ENCODE results near the gene AVL9. TPM values are rescaled to one million over a fixed set of nuclear protein-coding genes. Genes with fewer than 3 reads are reported as not detected.
"Not testable (repeated sequence)": the region's sequence is repeated elsewhere in the genome, so short reads cannot be mapped to it uniquely, and the experiment has no call there.

The AVL9 gene
- 10 to 100 TPM; 38.7 to 40.8 TPM for total RNA-seq

DNA sequence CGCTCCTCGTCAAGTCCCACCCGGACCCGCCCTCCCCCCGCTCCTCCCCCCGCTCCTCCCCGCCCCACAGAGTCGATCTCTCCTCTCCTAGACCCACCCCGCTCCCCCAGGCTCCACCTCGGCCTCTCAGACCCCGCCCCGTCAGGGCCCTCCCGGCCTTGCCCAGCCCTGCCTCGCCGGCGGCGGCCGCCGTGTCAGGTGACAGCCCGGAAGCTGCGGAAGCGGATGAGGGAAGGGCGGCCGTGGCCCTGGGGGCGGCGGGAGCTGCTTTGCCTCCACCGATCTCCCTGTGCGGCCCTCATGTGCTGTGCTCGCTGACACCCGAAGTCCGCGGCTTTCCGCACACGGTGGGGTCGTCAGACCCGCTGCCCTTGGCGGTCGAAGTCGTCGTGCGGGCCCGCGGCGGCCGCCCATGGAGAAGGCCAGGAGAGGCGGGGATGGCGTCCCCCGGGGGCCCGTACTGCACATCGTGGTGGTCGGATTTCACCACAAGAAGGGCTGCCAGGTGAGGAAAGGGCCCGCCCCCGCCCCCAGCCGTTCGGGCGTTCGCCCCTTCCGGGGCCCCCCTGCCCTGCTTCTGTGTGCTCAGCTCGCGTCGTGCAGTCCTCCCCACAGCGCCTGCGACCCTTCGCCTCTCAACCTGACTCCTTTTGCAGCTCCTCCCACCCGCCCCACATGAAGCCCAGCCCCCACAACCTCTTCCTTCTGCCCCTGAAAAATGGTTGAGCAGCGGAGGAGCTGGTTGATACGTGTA, at the start of gene AVL9:
Gene AVL9, plus strand, starts transcription at position 192 of the 754 bp plus-strand sequence. Its CDS starts 221 bp downstream, at position 413.
- CTCF ChIA-PET = interaction anchor here (0.6 to 1.5 kb wide), 5 partner anchors 11 to 166 kb away, joined by 3 to 4 read pairs (median 3); no protein-coding TSS in a partner anchor
- peaks cover 31% of the 10 kb centered on the region for H3K36me3 Mint-ChIP-seq (ENCODE audit: low read depth)
- no peaks in the 10 kb centered on the region for H3K9me3 Mint-ChIP-seq
- peaks cover 45% of the 10 kb centered on the region for H3K4me1 Mint-ChIP-seq
- DNase-seq = peak; percentile 99
- no peaks in the 10 kb centered on the region for H3K27me3 Mint-ChIP-seq
- POLR2A ChIA-PET = interaction anchor here (0.7 to 2.5 kb wide), 15 partner anchors 9 to 567 kb away, joined by 3 to 17 read pairs (median 4); partner anchors contain the start of genes KBTBD2 and NT5C3A
- H3K27ac Mint-ChIP-seq = peak within 1 kb of the TSS; percentile 96
- H3K4me3 Mint-ChIP-seq = peak within 1 kb of the TSS; percentile 88

DNA sequence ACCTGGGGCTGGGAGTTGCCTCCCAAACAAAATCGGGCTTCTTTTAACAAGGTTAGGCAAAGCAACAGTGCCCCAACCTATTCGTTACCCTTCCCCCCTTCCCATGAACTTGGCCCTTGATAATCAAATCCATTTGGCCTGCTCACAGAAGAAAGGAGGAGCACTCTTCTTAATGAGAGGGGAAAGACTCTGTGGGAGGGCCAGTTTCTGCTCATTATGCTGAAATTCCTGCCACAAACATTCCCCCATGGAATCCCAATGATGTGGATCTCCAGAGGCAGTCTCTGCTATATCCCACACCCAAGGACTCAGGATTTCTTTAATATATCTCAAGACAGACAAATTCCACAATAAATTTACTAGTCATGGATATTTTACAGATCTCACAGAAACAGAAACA, 48.1 kb upstream of the AVL9 start:
- Mint-ChIP-seq H3K4me3 (no peak overlapping the region), H3K27ac (no peak overlapping the region), H3K9me3 (no peaks in the 10 kb centered on the region), H3K4me1 (no peaks in the 10 kb centered on the region), H3K27me3 (no peaks in the 10 kb centered on the region), H3K36me3 (ENCODE audit: low read depth) (no peaks in the 10 kb centered on the region)
- POLR2A ChIA-PET = no interaction called here
- CTCF ChIA-PET = no interaction called here
- no peak for DNase-seq

DNA sequence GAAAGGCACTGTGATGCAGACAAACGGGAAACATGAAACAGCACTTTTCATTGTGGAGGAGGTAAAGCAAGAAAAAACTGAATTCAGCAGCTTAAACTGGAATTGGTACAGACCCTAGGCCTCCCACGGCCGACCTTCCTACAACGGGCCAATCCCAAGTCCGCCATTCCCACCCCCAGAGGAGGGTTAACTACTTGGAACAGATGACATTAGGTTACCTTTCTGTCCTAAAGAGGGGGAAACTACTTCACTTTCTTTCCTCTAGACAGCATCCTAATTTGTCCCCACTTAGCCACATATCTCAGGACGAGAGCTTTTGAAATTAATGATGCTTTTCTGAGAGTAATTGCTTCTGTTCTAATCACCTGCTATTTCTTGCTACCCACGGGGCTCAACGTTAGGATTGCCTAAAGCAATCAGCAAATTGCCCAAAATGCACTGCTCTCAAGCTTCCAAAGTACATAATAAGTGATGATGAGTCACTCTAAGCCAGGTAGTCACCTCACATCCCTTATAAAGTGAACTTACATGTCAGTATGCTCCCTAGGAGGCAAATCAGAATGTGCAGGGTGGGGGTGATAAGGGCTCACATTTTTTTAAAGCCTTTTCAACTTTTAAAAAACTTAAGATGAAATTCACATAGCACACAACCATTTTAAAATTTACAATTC, 41.8 kb upstream of the AVL9 start:
- ChIA-PET POLR2A (no interaction called here), CTCF (no interaction called here)
- Mint-ChIP-seq H3K27me3 (peaks cover 5% of the 10 kb centered on the region), H3K4me1 (no peaks in the 10 kb centered on the region), H3K36me3 (ENCODE audit: low read depth) (no peaks in the 10 kb centered on the region), H3K9me3 (no peaks in the 10 kb centered on the region), H3K4me3 (no peak overlapping the region), H3K27ac (no peak overlapping the region)
- DNase-seq = no peak

DNA sequence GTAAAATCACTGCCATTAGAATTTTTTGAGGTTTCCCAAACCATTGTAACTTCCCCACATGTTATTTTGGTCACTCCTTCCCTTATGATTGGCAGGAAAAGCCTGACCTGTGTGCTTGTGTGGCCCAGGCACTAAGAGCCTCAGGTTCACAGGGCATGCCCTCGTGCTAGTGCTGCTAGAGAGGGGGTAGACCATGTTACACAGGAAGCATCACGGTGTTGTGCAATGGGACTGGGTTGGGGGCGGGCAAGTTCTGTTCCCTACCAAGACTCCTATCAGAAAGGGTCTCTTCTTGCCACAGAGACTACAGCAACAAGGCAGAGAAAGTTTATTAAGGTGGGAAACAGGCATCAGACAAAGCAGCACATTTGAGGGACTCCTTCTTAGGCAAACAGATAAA, 37.3 kb upstream of the AVL9 start:
- no peak for DNase-seq

DNA sequence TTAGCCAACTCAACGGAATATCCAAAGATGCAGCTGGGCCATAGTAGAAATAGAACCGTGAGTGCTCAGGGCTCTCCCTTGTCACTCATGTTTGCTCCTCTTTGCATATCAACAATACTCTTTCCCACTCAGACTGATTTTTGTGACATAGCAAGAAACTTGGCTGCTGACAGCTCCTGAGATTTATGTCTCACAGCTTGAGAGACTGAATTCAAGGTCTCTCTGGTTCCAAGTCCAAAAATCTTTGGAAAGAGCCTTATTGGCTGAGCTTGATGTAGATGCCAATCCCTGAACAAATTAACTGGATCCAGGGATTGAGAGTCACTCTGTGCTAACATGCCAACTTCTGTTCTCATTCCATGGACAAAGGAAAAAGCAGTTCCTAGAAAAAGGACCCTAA, 35.5 kb upstream of the AVL9 start:
- POLR2A ChIA-PET = no interaction called here
- Mint-ChIP-seq H3K9me3 (no peaks in the 10 kb centered on the region), H3K36me3 (ENCODE audit: low read depth) (no peaks in the 10 kb centered on the region), H3K4me3 (no peak overlapping the region), H3K27me3 (peaks cover 2% of the 10 kb centered on the region), H3K27ac (no peak overlapping the region), H3K4me1 (no peaks in the 10 kb centered on the region)
- no peak for DNase-seq
- CTCF ChIA-PET = no interaction called here

More for the DNA sequence above, 37.3 kb upstream of the AVL9 start:
- H3K4me3 Mint-ChIP-seq = no peak overlapping the region
- H3K4me1 Mint-ChIP-seq = no peaks in the 10 kb centered on the region
- CTCF ChIA-PET = no interaction called here
- H3K27me3 Mint-ChIP-seq = peaks cover 6% of the 10 kb centered on the region
- no peak overlapping the region for H3K27ac Mint-ChIP-seq
- H3K36me3 Mint-ChIP-seq (ENCODE audit: low read depth) = no peaks in the 10 kb centered on the region
- POLR2A ChIA-PET = no interaction called here
- H3K9me3 Mint-ChIP-seq = no peaks in the 10 kb centered on the region

DNA sequence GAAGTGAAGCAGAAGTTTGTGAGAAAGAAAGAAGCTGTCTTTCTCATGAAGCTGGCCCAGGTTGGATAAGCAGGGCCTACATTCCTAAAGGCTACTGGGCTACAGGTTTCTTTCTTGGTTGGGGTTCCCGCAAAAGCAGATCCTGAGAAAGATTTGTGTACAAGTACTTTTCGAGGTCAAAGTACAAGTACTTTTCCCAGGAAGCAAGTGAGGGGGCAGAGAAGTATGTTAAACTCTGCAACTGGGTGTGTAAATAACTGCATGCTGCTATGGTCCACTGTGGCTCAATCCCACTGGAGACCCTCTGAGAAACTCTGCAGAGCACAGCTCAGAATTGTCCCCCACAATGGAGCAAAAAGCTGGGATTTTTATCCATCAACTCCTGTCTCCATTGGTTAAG, 33.8 kb upstream of the AVL9 start:
- H3K4me1 Mint-ChIP-seq = no peaks in the 10 kb centered on the region
- H3K4me3 Mint-ChIP-seq = no peak overlapping the region
- H3K27me3 Mint-ChIP-seq = peaks cover 2% of the 10 kb centered on the region
- H3K36me3 Mint-ChIP-seq (ENCODE audit: low read depth) = no peaks in the 10 kb centered on the region
- POLR2A ChIA-PET = no interaction called here
- CTCF ChIA-PET = interaction anchor here (1.2 kb wide), 1 partner anchor 18 kb away, joined by 3 read pairs; no protein-coding TSS in a partner anchor
- H3K9me3 Mint-ChIP-seq = no peaks in the 10 kb centered on the region
- DNase-seq = no peak
- H3K27ac Mint-ChIP-seq = no peak overlapping the region

DNA sequence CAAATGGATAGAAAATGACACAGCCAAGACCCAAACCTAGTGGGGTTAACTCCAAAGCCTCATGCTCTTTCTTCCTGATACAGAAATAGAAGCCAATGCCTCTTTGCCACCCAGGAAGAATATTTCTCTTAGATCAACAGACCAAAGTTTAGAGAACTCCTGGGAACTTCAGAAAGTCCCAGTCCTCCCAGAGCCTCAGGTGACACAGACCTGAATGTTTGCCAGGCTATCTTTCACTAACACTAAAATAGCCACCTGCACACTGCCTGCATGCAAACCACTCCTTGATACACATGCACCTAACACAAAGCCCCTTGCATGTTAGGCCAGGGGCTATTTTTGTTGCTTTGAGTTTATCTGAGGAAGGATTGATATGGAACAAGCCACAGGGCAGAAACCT, 32.8 kb upstream of the AVL9 start:
- DNase-seq = no peak
- H3K36me3 Mint-ChIP-seq (ENCODE audit: low read depth) = no peaks in the 10 kb centered on the region
- no peaks in the 10 kb centered on the region for H3K4me1 Mint-ChIP-seq
- POLR2A ChIA-PET = no interaction called here
- H3K27ac Mint-ChIP-seq = no peak overlapping the region
- CTCF ChIA-PET = no interaction called here
- no peaks in the 10 kb centered on the region for H3K9me3 Mint-ChIP-seq
- H3K4me3 Mint-ChIP-seq = no peak overlapping the region
- H3K27me3 Mint-ChIP-seq = peaks cover 2% of the 10 kb centered on the region

DNA sequence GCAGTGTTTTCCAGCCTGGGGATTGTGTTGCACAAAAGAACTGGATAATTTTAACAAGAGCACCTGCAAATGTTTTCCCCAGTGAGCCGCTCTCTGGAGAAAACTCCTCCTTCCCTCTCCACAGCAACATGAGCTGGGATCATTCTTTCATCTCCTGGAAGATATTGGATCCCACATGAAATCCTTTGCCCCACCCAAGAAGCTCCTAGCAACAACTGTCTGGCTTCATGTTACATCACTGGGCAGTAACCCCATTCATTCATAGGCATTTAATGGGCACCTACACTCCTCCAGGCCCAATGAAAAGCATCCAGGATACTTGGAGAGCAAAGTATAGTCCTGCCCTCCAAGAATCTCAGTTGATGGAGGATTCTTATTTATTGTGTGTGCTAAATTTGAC, 32.3 kb upstream of the AVL9 start:
- Mint-ChIP-seq H3K27me3 (peaks cover 2% of the 10 kb centered on the region), H3K9me3 (no peaks in the 10 kb centered on the region), H3K27ac (no peak overlapping the region), H3K4me3 (no peak overlapping the region), H3K36me3 (ENCODE audit: low read depth) (no peaks in the 10 kb centered on the region), H3K4me1 (no peaks in the 10 kb centered on the region)
- no peak for DNase-seq
- ChIA-PET POLR2A (no interaction called here), CTCF (no interaction called here)

DNA sequence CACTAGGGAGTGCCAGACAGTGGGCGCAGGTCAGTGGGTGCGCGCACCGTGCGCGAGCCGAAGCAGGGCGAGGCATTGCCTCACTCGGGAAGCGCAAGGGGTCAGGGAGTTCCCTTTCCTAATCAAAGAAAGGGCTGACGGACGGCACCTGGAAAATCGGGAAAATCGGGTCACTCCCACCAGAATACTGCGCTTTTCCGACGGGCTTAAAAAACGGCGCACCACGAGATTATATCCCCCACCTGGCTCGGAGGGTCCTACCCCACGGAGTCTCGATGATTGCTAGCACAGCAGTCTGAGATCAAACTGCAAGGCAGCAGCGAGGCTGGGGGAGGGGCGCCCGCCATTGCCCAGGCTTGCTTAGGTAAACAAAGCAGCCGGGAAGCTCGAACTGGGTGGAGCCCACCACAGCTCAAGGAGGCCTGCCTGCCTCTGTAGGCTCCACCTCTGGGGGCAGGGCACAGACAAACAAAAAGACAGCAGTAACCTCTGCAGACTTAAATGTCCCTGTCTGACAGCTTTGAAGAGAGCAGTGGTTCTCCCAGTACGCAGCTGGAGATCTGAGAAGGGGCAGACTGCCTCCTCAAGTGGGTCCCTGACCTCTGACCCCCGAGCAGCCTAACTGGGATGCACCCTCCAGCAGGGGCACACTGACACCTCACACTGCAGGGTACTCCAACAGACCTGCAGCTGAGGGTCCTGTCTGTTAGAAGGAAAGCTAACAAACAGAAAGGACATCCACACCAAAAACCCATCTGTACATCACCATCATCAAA, 30.5 kb upstream of the AVL9 start:
- H3K27ac Mint-ChIP-seq; H3K4me1 Mint-ChIP-seq; H3K36me3 Mint-ChIP-seq (ENCODE audit: low read depth); H3K4me3 Mint-ChIP-seq; CTCF ChIA-PET; H3K27me3 Mint-ChIP-seq; DNase-seq; POLR2A ChIA-PET; H3K9me3 Mint-ChIP-seq: not testable (repeated sequence)

DNA sequence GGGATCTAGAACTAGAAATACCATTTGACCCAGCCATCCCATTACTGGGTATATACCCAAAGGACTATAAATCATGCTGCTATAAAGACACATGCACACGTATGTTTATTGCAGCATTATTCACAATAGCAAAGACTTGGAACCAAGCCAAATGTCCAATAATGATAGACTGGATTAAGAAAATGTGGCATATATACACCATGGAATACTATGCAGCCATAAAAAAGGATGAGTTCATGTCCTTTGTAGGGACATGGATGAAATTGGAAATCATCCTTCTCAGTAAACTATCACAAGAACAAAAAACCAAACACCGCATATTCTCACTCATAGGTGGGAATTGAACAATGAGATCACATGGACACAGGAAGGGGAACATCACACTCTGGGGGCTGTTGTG, 25.3 kb upstream of the AVL9 start:
- H3K27me3 Mint-ChIP-seq; POLR2A ChIA-PET; H3K27ac Mint-ChIP-seq; H3K4me1 Mint-ChIP-seq; H3K36me3 Mint-ChIP-seq (ENCODE audit: low read depth); H3K4me3 Mint-ChIP-seq; CTCF ChIA-PET; DNase-seq; H3K9me3 Mint-ChIP-seq: not testable (repeated sequence)

DNA sequence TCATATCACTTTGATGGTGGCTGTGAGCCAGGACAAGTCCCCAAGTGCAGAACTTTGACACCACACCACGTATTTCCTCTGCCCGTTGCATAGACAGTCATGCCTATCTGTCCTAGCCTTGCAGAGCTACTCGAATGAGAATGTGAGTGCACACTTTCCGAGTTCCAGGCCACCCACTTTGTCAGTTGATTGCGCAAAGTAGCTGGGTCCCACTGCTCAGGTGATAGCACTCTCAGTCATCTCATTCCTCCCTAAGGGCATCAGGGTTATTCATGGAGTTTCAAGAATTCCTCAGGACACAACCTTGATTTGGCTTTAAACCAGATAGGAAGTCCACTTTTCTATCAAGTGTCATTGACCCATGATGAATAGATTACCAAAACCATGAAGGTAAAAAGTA, 24.4 kb upstream of the AVL9 start:
- ChIA-PET POLR2A (no interaction called here), CTCF (no interaction called here)
- H3K9me3 Mint-ChIP-seq = no peaks in the 10 kb centered on the region
- H3K36me3 Mint-ChIP-seq (ENCODE audit: low read depth) = no peaks in the 10 kb centered on the region
- H3K27me3 Mint-ChIP-seq = no peaks in the 10 kb centered on the region
- no peak overlapping the region for H3K4me3 Mint-ChIP-seq
- H3K4me1 Mint-ChIP-seq = no peaks in the 10 kb centered on the region
- no peak overlapping the region for H3K27ac Mint-ChIP-seq
- DNase-seq = no peak

DNA sequence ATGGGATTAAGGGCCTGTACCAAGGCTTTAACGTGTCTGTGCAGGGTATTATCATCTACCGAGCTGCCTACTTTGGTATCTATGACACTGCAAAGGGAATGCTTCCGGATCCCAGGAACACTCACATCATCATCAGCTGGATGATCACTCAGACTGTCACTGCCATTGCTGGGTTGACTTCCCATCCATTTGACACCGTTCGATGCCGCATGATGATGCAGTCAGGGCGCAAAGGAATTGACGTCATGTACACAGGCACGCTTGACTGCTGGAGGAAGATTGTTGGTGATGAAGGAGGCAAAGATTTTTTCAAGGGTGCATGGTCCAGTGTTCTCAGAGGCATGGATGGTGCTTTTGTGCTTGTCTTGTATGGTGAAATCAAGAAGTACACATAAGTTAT, 23.3 kb upstream of the AVL9 start:
- DNase-seq = no peak
- no peaks in the 10 kb centered on the region for H3K4me1 Mint-ChIP-seq
- CTCF ChIA-PET = no interaction called here
- no peak overlapping the region for H3K4me3 Mint-ChIP-seq
- no peaks in the 10 kb centered on the region for H3K36me3 Mint-ChIP-seq (ENCODE audit: low read depth)
- no peaks in the 10 kb centered on the region for H3K9me3 Mint-ChIP-seq
- H3K27me3 Mint-ChIP-seq = no peaks in the 10 kb centered on the region
- POLR2A ChIA-PET = no interaction called here
- no peak overlapping the region for H3K27ac Mint-ChIP-seq

DNA sequence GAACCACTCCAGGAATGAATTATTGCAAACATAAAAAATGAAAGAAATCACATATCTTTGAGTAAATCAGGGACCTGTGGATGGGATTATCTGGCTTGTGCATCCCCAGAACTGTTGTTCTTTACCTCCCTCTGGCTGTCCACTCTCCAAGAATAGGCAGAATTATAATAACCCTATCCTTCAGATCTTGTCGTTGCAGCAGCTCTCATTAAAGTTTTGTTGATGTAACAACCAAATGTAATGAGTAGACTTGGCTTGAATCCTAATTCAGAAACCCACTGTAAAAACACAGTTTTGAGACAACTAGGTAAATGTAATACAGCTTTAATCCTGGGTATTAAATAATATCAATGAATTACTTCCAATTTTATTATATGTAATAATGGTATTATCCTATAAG, 21.3 kb upstream of the AVL9 start:
- H3K27ac Mint-ChIP-seq = no peak overlapping the region
- H3K36me3 Mint-ChIP-seq (ENCODE audit: low read depth) = no peaks in the 10 kb centered on the region
- no peak overlapping the region for H3K4me3 Mint-ChIP-seq
- ChIA-PET CTCF (interaction anchor here (0.6 kb wide), 1 partner anchor 431 kb away, joined by 3 read pairs; no protein-coding TSS in a partner anchor), POLR2A (no interaction called here)
- no peaks in the 10 kb centered on the region for H3K9me3 Mint-ChIP-seq
- DNase-seq = no peak
- no peaks in the 10 kb centered on the region for H3K4me1 Mint-ChIP-seq
- no peaks in the 10 kb centered on the region for H3K27me3 Mint-ChIP-seq
